HG03159 (cell line): ENCODE measurements around the gene DAD1.
"Not testable (repeated sequence)": the region's sequence is repeated elsewhere in the genome, so short reads cannot be mapped to it uniquely, and the experiment has no call there.

Source experiments
- ATAC-seq: cut with Tn5 transposase; IDR thresholded peaks from one replicate; pipeline ENCODE4 v1.9.1; 2021; ENCODE audit warnings: mild to moderate bottlenecking, moderate library complexity; ENCODE audit not compliant: unreplicated experiment

DAD1 gene

DNA sequence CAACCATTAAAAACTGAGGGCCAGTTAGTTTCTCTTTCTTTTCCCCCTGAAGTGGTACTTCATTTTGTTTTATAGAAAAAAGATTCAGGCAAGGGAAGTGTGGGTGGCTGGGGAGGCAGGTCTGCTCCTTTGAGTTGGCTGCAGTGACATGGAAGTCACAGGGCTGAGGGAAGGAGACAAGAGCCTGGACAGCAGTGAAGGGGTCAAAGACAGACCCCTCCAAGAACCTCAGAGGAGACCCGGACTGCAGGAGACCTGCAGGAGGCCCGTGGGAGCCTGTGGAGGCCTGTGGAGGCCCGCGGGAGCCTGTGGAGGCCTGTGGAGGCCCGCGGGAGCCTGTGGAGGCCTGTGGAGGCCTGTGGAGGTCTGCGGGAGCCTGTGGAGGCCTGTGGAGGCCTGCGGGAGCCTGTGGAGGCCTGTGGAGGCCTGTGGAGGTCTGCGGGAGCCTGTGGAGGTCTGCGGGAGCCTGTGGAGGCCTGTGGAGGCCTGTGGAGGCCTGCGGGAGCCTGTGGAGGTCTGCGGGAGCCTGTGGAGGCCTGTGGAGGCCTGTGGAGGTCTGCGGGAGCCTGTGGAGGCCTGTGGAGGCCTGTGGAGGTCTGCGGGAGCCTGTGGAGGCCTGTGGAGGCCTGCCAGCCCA lies 35.0 kb downstream of the DAD1 start:
- not testable (repeated sequence) for ATAC-seq

DNA sequence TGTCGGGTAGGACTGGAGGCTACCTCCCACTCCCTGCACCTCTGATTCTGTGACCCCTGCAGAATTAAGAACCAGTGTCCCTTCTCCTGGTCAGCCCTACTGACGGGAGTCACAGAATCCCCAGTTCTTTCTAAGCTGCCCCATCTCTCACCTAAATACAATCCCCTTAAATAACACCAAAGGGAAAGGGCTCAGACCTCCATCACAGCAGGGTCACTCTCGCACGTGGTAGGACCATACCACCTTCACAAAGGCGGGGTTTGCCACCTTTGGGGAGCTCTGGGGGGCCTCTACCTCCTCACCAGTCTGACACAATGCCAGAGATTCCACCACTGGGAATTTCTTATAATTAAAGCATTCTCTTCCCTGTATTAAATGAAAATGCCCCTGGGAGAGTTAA lies 35.6 kb downstream of the DAD1 start:
- ATAC-seq, result no peak

DNA sequence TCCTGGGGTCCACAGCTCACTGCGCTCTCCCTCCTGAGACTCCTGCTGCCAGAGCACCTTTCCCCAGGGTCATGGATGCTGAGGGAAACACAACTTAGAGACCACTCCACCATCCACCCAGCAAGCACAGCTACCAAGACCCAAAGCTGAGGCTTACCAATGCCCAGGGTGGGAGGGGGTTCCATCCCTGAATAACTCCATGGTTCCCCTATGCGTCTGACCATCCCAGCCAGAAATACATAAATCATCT lies 36.3 kb downstream of the DAD1 start:
- no peak for ATAC-seq

DNA sequence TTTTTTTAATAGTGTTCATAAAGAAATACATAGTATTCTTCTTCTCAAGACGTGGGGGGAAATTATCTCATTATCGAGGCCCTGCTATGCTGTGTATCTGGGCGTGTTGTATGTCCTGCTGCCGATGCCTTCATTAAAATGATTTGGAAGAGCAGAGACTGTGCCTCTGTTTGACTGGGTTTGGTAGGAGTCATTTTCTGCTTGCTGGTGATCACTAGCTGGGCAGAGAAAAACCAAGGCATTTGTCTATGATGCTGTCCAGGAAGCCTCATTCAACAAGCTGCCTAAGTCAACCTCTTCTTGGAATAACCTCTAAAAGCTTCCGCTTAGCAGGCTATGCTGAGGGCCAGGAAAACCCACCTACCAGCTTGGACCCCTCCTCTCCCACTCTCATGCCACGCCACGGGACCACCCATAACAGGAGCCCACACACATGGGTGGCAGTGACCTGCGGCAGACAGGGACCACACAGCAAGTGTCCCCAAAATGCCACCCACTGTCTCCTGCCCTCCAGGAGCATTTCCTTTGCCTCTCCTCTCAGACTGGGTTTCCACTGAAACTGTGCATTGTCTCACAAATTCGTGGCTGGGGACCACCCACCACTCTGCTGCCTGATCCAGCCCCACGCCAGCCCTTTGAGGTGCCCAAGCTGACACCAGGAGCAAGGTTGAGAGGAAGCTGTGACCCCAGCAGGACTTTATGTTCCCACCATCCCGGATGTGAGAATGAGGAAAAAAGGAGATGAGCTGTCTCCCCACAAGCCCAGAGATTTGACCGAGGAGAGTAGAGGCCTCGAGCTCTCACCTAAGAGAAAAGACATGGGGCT lies 36.8 kb downstream of the DAD1 start:
- no peak for ATAC-seq

DNA sequence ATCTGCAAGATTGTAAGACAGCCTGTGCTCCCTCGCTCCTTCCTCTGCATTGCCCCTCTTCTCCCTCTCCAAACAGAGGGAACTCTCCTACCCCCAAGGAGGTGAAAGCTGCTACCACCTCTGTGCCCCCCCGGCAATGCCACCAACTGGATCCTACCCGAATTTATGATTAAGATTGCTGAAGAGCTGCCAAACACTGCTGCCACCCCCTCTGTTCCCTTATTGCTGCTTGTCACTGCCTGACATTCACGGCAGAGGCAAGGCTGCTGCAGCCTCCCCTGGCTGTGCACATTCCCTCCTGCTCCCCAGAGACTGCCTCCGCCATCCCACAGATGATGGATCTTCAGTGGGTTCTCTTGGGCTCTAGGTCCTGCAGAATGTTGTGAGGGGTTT lies 37.4 kb downstream of the DAD1 start:
- no peak for ATAC-seq

DNA sequence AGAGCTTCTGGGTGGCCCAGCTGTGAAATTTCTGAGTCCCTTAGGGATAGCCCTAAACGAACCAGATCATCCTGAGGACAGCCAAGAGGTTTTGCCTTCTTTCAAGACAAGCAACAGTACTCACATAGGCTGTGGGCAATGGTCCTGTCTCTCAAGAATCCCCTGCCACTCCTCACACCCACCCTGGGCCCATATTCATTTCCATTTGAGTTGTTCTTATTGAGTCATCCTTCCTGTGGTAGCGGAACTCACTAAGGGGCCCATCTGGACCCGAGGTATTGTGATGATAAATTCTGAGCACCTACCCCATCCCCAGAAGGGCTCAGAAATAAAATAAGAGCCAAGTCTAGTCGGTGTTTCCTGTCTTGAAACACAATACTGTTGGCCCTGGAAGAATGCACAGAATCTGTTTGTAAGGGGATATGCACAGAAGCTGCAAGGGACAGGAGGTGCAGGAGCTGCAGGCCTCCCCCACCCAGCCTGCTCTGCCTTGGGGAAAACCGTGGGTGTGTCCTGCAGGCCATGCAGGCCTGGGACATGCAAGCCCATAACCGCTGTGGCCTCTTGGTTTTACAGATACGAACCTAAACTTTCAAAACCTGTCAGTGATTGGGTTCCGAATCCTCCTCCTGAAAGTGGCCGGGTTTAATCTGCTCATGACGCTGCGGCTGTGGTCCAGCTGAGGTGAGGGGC lies 38.9 kb downstream of the DAD1 start:
- no peak for ATAC-seq

DNA sequence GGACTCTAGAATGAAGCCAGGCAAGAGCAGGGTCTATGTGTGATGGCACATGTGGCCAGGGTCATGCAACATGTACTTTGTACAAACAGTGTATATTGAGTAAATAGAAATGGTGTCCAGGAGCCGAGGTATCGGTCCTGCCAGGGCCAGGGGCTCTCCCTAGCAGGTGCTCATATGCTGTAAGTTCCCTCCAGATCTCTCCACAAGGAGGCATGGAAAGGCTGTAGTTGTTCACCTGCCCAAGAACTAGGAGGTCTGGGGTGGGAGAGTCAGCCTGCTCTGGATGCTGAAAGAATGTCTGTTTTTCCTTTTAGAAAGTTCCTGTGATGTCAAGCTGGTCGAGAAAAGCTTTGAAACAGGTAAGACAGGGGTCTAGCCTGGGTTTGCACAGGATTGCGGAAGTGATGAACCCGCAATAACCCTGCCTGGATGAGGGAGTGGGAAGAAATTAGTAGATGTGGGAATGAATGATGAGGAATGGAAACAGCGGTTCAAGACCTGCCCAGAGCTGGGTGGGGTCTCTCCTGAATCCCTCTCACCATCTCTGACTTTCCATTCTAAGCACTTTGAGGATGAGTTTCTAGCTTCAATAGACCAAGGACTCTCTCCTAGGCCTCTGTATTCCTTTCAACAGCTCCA lies 39.6 kb downstream of the DAD1 start:
- no peak for ATAC-seq

DNA sequence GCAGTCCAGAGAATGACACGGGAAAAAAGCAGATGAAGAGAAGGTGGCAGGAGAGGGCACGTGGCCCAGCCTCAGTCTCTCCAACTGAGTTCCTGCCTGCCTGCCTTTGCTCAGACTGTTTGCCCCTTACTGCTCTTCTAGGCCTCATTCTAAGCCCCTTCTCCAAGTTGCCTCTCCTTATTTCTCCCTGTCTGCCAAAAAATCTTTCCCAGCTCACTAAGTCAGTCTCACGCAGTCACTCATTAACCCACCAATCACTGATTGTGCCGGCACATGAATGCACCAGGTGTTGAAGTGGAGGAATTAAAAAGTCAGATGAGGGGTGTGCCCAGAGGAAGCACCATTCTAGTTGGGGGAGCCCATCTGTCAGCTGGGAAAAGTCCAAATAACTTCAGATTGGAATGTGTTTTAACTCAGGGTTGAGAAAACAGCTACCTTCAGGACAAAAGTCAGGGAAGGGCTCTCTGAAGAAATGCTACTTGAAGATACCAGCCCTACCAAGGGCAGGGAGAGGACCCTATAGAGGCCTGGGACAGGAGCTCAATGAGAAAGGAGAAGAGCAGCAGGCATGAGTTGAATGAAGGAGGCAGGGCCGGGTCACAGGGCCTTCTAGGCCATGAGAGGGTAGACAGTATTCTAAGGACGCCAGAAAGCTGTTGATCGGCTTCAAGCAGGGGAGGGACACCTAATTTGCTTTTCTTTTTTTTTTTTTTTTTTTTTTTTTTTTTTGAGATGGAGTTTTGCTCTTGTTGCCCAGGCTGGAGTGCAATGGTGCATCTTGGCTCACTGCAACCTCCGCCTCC lies 40.9 kb downstream of the DAD1 start:
- ATAC-seq, result no peak

DNA sequence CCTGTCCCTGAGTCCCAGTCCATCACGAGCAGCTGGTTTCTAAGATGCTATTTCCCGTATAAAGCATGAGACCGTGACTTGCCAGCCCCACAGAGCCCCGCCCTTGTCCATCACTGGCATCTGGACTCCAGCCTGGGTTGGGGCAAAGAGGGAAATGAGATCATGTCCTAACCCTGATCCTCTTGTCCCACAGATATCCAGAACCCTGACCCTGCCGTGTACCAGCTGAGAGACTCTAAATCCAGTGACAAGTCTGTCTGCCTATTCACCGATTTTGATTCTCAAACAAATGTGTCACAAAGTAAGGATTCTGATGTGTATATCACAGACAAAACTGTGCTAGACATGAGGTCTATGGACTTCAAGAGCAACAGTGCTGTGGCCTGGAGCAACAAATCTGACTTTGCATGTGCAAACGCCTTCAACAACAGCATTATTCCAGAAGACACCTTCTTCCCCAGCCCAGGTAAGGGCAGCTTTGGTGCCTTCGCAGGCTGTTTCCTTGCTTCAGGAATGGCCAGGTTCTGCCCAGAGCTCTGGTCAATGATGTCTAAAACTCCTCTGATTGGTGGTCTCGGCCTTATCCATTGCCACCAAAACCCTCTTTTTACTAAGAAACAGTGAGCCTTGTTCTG lies 41.6 kb downstream of the DAD1 start:
- ATAC-seq, result no peak

DNA sequence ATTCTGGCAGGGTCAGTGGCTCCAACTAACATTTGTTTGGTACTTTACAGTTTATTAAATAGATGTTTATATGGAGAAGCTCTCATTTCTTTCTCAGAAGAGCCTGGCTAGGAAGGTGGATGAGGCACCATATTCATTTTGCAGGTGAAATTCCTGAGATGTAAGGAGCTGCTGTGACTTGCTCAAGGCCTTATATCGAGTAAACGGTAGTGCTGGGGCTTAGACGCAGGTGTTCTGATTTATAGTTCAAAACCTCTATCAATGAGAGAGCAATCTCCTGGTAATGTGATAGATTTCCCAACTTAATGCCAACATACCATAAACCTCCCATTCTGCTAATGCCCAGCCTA lies 42.3 kb downstream of the DAD1 start:
- ATAC-seq, result no peak

DNA sequence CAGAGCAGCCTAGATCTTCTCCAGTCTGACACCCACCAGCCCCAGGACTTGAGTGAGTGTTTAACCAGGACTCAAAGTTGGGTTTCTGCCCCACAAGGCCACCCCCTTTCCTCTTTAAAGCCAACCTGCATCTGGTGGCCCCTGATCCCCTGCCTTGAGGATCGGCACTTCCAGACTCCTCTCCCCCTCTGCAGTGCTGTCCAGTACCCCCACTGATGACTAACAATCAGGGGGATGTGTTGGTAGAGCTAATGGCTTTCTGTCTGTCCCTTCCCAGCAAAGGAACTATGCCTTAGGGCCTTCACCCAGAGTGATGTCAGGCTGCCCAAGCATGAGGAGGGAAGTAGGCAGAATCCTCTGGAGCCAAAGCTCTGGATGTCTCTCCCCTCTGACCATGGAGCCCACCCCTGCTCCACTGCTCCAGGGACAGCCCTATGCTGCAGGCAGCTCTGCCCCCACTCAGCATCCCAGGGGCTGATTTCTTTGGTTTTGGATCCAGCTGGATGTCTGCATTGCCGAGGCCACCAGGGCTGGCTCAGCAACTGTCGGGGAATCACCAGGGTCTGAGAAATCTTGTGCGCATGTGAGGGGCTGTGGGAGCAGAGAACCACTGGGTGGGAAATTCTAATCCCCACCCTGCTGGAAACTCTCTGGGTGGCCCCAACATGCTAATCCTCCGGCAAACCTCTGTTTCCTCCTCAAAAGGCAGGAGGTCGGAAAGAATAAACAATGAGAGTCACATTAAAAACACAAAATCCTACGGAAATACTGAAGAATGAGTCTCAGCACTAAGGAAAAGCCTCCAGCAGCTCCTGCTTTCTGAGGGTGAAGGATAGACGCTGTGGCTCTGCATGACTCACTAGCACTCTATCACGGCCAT lies 42.9 kb downstream of the DAD1 start:
- ATAC-seq, result no peak

DNA sequence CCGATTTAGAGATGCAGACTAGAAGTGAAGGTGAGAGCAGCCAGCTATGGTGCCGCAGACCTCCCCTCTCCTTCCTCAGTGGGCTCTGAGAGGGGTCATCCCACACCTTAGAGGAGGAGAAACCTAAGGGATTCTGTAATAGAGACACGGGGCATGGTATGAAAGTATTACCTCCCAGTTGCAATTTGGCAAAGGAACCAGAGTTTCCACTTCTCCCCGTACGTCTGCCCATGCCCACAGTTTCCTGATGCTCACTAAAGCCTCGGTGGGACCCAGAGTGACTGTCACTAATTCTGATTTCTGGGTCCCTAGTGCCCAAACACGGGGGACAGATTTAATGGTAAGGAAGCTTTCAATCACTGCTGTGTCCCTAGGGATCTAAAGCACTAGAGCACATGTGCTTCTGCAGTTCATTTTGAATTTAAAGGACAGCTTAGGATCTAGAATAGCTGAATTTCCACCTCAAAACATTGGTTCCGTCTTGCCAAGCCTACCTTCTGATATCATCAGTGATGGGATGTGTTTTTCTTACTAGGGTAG lies 44.1 kb downstream of the DAD1 start:
- ATAC-seq, result no peak

DNA sequence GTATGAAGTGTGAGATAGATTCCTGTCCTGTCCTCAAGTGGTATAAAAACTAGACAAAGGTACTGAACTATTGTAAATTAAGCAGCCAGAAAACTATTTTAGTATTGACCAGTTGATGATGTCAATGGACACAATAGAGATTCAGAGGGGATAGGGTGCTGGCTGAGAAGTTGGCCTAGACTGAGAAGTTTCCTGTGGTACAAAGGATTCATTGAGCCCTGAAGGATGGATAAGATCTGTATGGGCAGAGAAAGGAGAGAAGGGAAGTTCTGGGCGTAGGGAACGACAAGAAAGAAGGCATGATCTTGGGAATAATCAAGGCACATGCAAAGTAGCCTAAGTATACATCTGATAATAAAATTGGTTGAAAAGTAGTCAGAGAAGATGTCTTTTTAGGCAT lies 44.6 kb downstream of the DAD1 start:
- ATAC-seq, result no peak

DNA sequence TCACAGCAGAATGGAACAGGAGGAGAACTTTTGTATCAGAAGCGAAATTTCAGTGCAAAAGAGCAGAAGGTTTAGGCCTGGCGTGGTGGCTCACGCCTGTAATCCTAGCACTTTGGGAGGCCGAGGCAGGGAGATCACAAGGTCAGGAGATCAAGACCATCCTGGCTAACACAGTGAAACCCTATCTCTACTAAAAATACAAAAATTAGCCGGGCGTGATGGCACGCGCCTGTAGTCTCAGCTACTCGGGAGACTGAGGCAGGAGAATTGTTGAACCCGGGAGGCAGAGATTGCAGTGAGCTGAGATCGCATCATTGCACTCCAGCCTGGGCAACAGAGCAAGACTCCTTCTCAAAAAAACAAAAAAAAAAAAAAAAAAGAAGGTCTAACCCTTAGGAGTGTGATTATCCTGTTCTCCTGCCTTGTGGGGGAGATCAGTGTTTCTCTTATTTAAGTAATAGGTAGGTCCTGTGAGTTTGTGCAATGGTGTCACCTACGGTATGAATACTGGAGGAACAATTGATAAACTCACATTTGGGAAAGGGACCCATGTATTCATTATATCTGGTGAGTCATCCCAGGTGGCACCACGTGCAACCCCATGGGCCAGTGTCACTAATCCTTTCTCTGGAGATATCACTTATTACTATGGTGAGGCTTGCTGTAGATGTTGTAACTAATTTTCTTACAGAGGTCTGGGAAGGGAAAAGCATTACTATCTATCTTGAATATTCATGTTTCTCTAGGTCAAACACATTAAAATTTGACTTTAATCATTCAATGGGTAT lies 45.3 kb downstream of the DAD1 start:
- ATAC-seq, result not testable (repeated sequence)

DNA sequence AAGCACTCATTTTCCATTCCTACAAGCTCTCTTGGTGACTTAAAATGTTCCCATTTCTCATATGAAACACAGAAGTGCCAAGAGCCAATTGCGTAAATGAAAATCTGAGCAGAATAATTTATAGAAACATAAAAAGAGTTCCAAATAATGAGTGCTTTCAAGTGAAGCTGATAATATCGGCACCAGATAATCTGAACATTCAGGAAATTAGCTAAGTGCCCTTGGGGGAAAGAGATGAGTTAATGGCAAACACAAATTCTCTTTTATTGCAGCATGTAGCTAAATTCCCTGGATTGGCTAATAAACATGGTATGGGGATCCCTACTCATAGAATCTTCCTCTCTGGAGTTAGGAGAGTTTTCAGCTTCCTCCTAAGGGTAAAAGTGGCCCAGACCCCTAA lies 46.7 kb downstream of the DAD1 start:
- ATAC-seq, result no peak

DNA sequence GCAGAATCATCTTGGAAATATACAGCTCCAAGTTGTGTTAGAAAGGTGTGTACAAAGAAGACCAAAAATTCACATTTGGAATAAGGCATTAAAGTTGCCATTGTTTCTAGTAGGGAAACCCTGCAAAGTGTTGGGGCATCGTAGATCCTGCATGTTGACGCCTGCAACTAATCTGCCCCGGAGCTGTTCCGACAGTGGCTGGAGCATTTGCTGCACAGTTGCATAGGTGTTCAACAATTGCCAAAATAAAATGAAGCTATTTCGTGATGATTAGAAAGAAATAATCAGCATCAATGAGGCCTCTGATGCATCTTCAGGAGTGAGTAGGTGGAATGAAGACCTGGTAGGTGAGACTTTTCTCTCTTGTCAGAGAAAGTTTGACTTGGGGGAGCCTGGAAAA lies 47.3 kb downstream of the DAD1 start:
- no peak for ATAC-seq

DNA sequence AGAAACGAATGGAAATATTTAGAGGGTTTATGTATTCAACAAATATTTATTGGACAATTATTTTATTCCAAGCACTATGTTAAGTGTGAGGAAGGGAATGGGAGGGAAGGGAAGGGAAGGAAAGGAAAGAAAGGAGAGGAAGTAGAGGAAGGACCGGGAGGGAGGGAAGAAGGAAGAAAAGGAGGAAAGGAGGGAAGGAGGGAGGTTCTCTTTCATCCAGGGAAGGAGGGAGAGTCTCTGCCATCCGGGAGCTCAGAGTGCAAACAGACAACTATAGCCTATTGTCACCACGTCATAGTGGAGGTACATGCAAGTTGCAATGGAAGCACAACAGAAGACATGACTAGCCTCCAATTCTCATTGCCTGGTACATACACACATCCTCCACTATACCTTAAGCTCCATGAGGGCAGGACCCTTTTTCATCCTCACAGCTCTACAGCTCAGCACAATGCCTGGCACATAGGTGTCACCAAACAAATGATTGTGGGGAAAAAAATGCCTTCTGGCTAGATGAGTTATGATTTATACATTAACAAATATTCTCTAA lies 48.1 kb downstream of the DAD1 start:
- no peak for ATAC-seq

DNA sequence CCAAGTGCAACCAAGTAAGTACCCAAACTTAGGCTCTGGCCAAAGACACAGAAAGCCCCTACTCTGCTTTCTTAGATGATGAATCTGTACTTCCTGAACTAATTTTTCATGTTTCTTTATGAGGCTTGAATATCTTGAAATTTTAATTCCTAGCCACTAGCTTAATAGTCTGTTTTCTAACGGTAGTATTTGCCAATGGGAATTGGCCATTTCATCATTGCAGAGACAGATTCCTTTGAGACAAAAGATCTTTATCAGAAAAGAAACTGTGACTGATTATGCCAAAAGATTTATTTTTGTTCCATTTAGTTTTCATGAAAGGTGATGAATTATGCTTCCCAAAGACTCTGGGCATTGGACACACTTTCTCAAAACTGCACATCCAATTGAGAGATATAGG lies 48.7 kb downstream of the DAD1 start:
- no peak for ATAC-seq
